Endometrial microvascular endothelial cells (primary cell): ENCODE data around the gene TIE1. TPM values are rescaled to one million over a fixed set of nuclear protein-coding genes. Genes with fewer than 3 reads are reported as not detected.

ENCODE experiments used
- in situ Hi-C: cut with HindIII; loops from 2 replicates; pipeline ENCODE4 v1.10.0; 2017; ENCODE audit warnings: low sequenced_read_pairs, low pct_unique_long_range_greater_than_20kb; ENCODE audit errors: inconsistent ontology term
- total RNA-seq: library from RNA; depleted of rRNA; stranded (reverse); fragments of >200 nt; gene quantifications from one replicate; pipeline ENCODE4 v1.2.3, GENCODE V29; 2015; ENCODE audit errors: inconsistent ontology term

The TIE1 gene
- total RNA-seq, 1 donor from 2014 or later: 302 TPM

DNA sequence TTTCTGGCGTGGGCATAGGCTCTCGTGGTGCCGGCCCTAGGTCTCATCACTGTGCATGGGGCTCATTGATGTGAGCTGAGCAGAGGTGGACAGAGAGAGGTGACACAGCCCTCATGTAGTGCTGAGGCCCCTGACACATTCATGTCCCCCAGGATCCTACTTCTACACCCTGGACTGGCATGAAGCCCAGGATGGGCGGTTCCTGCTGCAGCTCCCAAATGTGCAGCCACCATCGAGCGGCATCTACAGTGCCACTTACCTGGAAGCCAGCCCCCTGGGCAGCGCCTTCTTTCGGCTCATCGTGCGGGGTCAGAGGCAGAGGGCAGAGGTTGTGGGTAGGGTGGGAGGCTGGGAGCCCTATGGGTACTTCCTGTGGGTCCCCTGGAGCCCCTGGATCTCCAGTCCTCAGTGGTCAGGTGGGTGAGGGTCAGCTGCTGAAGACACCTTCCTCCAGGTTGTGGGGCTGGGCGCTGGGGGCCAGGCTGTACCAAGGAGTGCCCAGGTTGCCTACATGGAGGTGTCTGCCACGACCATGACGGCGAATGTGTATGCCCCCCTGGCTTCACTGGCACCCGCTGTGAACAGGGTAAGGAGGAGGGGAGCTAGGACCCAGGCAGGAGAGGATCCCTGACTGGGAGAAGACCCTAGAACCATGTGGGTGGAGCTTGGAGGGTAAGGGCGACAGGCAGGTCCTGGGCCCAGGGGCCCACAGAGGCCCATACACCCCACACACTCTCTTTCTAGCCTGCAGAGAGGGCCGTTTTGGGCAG, 6.1 kb downstream of the TIE1 start:
- in situ Hi-C loops: no loop called here

DNA sequence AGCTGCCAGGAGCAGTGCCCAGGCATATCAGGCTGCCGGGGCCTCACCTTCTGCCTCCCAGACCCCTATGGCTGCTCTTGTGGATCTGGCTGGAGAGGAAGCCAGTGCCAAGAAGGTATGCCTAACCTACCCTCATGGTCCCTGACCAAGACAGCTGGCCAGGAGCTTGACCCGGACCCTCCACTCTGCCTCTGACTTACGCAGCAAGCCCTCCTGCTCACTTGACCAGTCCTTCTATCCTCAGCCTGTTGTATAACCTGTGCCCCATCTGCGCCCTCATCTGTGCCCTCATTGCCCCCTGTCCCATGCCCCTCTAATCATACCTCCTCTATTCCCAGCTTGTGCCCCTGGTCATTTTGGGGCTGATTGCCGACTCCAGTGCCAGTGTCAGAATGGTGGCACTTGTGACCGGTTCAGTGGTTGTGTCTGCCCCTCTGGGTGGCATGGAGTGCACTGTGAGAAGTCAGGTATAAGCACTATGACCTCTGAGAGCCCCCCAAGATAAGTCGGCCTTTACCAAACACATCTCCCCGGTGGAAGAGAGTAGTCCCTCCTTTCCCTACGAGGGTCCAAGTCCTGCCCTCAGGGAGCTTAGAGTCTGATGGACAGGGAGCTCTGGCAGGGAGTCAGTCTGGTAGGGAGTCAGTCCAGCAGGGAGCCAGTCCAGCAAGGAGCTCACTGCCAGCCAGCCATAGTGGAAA, 6.8 kb downstream of the TIE1 start:
- in situ Hi-C loops: no loop called here

DNA sequence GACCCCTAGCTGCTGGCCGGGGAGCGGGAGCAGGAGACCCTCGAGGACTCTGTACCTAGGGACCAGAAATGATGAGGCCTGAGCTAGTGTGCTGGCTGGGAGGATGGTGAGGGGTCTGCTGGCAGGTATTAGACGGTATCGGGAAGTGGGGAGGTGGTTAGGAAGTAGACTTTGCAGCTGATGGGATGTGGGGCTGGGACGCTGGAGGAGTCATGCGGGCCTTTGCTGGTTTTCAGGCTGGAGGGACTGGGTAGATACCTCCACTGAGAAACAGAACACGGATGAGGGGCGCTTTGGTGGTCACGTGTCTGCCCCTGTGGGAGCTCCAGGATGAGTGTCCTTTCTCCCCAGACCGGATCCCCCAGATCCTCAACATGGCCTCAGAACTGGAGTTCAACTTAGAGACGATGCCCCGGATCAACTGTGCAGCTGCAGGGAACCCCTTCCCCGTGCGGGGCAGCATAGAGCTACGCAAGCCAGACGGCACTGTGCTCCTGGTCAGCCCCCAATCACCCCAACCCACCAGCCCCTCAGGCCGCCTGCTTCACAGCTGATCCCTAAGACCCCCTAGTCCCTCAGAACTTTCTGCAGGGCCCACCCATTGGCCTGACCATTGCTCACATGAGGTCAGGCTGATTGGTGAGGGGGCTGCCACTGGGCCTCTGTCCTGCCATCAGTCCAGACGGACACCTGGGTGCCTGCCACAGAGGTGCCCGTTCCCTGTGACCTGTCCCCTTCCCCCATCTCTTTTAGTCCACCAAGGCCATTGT, 8.0 kb downstream of the TIE1 start:
- in situ Hi-C loops: no loop called here

DNA sequence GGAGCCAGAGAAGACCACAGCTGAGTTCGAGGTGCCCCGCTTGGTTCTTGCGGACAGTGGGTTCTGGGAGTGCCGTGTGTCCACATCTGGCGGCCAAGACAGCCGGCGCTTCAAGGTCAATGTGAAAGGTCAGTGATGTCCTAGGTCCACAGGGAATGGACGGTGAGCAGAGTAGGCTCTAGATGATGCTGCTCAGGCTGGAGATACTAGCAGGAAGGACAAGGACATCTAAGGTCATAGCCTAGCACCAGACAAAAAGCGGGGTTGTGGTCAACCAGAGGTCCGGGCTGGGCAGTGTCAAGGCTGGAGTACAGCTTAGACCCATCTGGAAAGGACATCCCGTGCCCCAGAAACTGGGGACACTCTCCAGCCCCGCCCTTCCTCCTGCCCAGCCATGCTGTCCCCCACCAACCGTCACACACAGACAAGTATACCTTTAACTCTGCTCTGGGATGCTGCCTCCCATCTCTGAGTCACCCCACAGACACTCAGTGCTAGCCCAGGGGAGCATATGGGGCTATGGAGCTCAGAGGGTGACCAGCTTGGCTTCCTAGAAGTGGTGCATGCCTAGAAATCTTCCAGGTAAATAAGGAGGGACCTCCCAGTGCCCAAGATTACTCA, 8.7 kb downstream of the TIE1 start:
- in situ Hi-C loops: no loop called here

DNA sequence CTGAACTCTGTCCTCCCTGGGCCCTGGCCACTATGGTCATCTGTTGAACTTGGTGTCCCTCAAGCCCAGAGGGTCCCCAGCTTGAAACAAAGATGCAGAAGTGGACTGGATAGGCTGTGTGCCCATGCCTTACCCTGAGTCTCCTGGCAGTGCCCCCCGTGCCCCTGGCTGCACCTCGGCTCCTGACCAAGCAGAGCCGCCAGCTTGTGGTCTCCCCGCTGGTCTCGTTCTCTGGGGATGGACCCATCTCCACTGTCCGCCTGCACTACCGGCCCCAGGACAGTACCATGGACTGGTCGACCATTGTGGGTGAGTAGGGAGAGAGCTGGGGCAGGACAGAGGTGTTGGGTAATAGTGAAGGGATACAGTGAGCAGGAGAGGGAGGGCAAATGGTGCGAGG, 10.7 kb downstream of the TIE1 start:
- in situ Hi-C loops: no loop called here

DNA sequence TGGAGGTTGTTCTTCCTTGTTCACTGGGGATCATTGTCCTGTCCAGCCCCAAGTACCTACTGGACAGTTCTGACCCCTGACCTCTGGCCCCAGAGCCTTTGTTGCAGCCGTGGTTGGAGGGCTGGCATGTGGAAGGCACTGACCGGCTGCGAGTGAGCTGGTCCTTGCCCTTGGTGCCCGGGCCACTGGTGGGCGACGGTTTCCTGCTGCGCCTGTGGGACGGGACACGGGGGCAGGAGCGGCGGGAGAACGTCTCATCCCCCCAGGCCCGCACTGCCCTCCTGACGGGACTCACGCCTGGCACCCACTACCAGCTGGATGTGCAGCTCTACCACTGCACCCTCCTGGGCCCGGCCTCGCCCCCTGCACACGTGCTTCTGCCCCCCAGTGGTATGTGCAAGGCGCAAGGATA, 11.4 kb downstream of the TIE1 start:
- in situ Hi-C loops: no loop called here

DNA sequence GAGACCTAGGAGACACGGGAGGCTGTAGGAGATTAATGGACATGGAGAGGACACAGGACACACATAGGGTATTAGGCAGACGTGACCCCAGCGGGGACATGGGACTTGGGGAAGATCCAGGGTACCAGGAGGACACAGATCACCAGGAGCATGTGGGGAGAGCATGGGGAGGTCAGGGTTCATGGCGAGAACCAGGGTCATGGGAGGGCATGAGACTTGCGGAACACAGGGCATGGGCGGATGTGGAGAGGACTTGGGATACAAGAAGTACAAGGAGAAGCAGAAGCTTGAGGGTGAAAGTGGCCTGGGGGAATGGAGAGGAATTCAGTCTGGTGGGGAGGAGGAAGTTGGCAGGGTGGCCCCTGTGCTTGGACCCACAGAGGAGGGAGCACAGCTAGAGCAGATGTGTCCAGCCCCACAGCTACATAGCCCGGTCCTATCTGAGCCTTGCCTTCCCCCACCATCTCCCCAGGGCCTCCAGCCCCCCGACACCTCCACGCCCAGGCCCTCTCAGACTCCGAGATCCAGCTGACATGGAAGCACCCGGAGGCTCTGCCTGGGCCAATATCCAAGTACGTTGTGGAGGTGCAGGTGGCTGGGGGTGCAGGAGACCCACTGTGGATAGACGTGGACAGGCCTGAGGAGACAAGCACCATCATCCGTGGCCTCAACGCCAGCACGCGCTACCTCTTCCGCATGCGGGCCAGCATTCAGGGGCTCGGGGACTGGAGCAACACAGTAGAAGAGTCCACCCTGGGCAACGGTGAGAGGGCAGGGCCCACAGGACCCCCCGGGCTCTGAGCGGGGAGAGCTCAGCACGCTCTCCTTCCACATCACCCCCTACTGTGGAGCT, 12.1 kb downstream of the TIE1 start:
- in situ Hi-C loops: no loop called here

DNA sequence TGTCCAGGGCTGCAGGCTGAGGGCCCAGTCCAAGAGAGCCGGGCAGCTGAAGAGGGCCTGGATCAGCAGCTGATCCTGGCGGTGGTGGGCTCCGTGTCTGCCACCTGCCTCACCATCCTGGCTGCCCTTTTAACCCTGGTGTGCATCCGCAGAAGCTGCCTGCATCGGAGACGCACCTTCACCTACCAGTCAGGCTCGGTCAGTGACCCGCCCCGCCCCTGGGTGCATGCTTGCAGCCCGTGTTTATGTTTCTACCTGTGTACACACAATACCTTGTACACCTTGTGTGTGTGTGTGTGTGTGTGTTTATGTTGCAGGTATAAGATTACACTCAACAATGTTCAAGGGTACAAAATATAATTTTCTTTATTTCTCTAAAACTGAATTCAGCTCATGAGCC, 13.0 kb downstream of the TIE1 start:
- in situ Hi-C loops: no loop called here

DNA sequence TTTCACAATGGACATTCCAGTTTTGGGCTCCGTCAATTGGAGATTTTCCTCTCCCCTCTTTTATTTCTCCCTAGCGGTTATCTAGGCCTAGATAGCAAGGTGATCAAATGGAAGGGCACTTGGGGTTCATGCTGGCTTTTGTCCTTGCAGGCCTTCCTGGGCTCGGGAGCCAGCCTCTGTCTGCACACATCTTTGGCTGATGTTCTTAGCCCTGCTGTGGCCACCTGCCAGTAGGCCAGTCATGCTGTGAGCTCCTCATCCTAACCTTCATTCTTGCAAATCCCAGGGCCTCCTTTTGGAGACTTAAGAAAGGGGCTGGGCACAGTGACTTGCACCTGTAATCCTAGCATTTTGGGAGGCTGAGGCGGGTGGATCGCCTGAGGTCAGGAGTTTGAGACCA, 13.5 kb downstream of the TIE1 start:
- in situ Hi-C loops: no loop called here

DNA sequence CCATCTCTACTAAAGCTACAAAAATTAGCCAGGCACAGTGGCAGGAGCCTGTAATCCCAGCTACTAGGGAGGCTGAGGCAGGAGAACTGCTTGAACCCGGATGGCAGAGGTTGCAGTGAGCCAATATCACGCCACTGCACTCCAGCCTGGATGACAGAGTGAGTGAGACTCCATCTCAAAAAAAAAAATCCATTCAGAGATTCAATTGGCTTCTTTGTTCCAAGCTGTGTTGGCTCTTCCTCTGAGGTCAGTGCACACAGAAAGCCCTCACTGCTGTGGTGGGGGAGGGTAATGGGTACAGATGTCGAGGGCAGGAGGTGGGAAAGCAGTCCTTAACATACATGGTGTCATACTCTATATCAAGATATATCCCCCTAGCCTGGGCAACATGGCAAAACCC, 14.7 kb downstream of the TIE1 start:
- in situ Hi-C loops: no loop called here

DNA sequence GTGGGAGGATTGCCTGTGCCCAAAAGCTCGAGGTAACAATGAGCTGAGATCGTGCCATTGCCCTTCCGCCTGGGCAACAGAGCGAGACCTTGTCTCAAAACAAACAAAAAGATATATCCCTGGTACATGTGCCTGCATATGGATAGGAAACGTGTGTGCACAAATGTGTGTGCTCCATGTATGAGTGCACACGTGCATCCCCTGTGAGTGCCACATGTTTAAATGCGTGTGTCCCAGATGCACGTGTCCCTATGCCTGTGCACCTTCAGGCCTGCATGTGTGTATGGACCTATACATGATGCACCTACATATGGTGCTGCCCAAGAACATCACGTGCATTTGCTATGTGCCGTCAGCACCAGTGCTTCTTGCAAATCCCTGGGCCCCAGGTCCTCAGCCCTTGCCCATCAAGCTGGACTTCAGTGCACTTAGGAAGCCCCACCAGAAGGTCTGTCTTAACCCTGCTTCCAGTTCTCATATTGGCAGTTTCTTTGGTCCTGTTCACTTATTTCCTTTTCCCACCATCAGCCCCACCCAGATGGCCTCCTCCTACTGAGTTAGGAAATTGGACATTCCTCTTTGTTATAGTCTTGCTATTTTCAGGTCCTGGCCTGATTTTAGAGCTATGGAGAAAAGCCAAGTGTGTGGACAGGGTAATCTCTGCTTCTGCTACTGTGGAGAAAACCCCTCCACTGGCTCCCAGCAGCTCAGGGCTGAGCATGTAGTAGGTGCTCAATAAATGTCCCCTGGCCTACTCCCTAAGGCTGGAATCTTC, 15.4 kb downstream of the TIE1 start:
- in situ Hi-C loops: no loop called here

DNA sequence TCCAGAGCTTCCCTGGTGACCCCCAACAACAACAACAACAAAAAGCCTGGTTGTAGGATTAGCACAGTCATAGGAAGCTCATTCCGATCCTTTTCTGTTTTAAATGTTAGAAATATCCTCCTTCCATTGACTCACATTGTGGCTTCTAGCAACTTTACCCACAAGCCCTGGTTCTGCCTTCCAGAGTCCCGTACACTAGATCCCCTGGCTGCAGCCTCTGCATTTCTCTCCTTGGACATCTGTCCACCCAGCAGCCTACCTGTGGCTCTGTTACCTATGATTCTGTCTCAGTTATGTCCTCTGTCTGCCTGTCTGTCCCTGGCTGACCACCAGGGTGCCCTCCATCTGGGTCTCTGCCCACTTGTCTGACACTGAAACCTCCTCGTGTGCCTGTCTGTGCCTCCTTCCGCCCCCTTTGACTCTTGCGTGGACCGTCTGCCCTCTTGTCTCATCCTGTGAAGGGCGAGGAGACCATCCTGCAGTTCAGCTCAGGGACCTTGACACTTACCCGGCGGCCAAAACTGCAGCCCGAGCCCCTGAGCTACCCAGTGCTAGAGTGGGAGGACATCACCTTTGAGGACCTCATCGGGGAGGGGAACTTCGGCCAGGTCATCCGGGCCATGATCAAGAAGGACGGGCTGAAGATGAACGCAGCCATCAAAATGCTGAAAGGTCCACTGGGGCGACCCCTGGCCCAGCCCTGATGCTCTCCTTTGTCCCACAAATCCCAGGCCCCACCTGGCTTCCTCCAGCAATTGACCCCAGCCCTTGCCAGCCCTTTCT, 16.1 kb downstream of the TIE1 start:
- in situ Hi-C loops: no loop called here

DNA sequence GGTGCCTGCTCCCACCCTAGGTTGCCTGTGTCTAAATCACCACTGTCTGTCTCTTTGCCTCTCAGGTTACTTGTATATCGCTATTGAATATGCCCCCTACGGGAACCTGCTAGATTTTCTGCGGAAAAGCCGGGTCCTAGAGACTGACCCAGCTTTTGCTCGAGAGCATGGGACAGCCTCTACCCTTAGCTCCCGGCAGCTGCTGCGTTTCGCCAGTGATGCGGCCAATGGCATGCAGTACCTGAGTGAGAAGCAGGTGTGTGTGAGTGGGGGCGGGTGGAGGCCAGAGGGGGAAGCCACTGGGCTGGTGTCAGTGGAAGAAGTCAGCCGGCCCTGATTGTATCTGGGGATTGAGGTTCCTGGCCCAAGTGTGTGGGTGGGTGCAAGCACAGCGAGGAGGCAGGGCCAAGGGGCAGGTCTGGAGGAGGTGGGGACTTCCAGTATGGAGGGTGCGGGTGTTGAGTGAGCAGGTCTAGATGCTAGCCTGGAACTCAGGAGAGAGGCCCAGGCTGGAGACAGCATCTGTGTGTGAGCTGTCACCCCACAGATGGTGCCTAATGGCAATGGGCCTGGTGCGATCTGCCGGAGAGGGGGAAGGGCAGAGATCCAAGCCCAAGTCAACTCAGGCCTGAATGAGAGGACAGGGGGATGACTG, 17.2 kb downstream of the TIE1 start:
- in situ Hi-C loops: no loop called here

DNA sequence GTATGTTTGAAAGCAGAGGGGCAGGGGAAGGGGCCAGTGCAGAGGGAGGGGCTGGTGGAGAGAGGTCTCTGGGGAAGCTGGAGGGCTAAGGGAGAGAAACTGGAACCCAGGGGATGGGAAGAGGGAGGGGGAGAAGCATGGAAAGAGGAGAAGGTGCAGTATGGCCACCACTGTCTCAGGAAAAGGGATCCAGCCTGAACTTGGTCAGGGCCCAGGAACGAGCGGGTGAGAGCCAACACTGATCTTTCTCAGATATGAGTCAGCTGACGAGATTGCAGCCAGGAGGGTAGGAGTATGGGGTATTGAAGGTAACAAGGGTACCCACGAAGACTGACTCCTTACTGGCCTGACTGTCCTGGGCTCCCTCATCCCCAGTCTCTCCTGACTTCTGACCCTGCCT, 18.0 kb downstream of the TIE1 start:
- in situ Hi-C loops: no loop called here

DNA sequence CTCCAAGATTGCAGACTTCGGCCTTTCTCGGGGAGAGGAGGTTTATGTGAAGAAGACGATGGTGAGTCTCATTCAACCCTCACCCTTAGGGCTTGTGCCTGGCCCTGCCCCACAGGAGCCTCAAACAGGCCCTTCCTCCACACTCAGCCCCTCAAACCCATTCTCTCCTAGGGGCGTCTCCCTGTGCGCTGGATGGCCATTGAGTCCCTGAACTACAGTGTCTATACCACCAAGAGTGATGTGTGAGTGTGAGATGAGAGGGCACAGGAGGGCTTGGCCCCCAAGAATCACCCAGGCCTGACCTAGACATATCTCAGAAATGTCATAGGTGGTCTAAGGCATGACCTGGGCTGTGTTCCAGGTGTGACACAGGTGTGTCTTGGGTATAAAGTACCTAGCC, 18.5 kb downstream of the TIE1 start:
- in situ Hi-C loops: no loop called here

DNA sequence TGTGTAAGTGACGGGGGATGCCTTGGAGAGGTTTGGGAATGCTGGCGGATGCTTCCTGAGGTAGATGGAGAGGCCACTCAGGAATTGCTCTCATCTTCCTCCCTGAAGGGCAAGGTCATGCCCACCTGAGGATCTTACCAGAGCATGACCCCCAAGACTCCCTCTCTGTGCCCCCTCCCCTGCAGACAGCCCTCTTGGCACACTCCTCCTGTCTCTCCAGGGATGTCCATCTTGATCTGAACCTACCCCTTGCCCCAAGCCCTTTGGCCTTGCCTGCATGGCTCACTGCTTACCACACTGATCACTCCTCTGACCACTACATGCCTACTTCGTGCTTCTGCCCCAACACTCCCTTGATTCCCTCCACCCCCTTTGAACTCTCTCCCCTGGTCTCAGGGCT, 19.0 kb downstream of the TIE1 start:
- in situ Hi-C loops: no loop called here
